ENCODE data around the gene PGK2. TPM values are rescaled to one million over a fixed set of nuclear protein-coding genes. Genes with fewer than 3 reads are reported as not detected.

The PGK2 gene
- not detected in 2 replicates for total RNA-seq

DNA sequence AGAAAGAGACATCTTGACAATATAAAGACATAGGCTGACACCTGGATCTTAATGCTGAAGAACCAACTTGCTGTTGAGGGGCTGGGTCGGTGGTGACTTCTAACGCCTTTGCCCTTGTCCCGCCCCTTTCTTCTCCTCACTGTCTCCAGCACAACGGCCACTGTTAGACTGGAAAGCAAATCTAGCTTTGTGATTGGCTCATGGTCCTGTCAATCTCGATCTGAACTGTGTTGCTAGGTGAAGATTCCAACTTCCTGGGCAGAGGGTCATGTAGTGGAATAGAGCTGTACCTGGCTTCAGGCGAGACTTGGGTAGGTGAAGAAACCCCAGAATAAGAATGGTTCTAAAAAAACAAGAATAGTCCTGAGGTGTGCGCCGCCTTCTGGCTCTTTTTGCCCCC lies at the start of gene PGK2:
Gene PGK2, minus strand, starts transcription at position 110 of the 400 bp plus-strand sequence. Its CDS starts 98 bp downstream, at position 12.

DNA sequence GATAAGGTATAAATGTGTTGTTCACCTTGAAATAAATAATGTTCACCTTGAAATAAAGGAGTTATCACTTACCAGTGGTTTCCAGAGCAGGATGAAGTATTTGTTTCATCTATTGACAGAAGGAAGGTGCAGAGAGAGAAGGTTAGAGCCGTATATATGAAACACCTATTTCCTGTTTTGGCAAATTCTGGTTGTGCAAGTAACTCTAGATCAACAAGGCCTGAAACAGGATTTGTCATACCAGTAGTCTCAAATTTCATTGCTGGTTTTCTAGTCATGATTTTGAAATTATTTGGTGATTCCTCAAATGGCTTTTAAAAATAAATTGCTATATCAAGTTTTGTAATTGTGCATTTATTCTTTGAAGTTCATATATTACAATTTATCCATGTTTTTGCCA lies 42.8 kb downstream of the PGK2 start, which contains the start of gene CRISP3:
Gene CRISP3, minus strand, starts transcription at position 130 of the 400 bp plus-strand sequence. Its CDS starts 21 bp downstream, at position 109.

Other genes starting within 250 kb of the PGK2 start
- gene C6orf141, start 236.6 kb downstream of the PGK2 start, total RNA-seq = 2.2 TPM in 1 of 2 replicates, not detected in the other
- gene RHAG, start 150.4 kb downstream of the PGK2 start, total RNA-seq = not detected in 2 replicates
- not detected in 2 replicates for gene CRISP2, start 73.7 kb downstream of the PGK2 start, total RNA-seq
- gene CRISP3, start 42.9 kb downstream of the PGK2 start, total RNA-seq = not detected in 2 replicates
- not detected in 2 replicates for gene CRISP1, start 79.2 kb upstream of the PGK2 start, total RNA-seq
- gene DEFB114, start 176.9 kb upstream of the PGK2 start, total RNA-seq = not detected in 2 replicates
- not detected in 2 replicates for gene DEFB113, start 182.3 kb upstream of the PGK2 start, total RNA-seq
- not detected in 2 replicates for gene DEFB110, start 234.7 kb upstream of the PGK2 start, total RNA-seq